Liver (tissue), 3 donors: ENCODE data around the gene XXYLT1.
A peak's percentile ranks its signal among the peaks of the same experiment; 100 is the strongest.

Experiments used
- EGR1 ChIP-seq, 2 donors: IDR thresholded peaks; 2 replicates each; pipeline ENCODE4 v1.6.1; 2016 to 2018; ENCODE audit warnings: antibody characterized with exemption in 2 of 2, low read depth in 2 of 2
- JUND ChIP-seq, 2 donors: IDR thresholded peaks; 2 replicates each; pipeline ENCODE4 v1.6.1; 2016; ENCODE audit warnings: antibody characterized with exemption in 2 of 2
- RAD21 ChIP-seq, 2 donors: IDR thresholded peaks; 2 replicates each; pipeline ENCODE4 v1.6.1; 2016; ENCODE audit warnings: antibody characterized with exemption in 2 of 2, mild to moderate bottlenecking in 2 of 2
- RXRA ChIP-seq, 2 donors: IDR thresholded peaks; 2 replicates each; pipeline ENCODE4 v1.6.1; 2017 to 2018; ENCODE audit warnings: antibody characterized with exemption in 2 of 2, mild to moderate bottlenecking in 1 of 2
- SP1 ChIP-seq: IDR thresholded peaks from 2 replicates; pipeline ENCODE4 v1.6.1; 2018; ENCODE audit warnings: antibody characterized with exemption, mild to moderate bottlenecking
- TAF1 ChIP-seq: conservative IDR thresholded peaks from 2 replicates; pipeline ENCODE4 v1.6.1; 2016; ENCODE audit warnings: antibody characterized with exemption, mild to moderate bottlenecking
- YY1 ChIP-seq: IDR thresholded peaks from 2 replicates; pipeline ENCODE4 v1.6.1; 2016; ENCODE audit warnings: antibody characterized with exemption, mild to moderate bottlenecking
- TF ChIP-seq, protein P1 (sequence below): IDR thresholded peaks from 2 replicates; pipeline ENCODE4 v1.6.1; 2016; ENCODE audit warnings: antibody characterized with exemption, mild to moderate bottlenecking
- TF ChIP-seq, protein P2 (sequence below): IDR thresholded peaks from 2 replicates; pipeline ENCODE4 v1.6.1; 2016; ENCODE audit warnings: antibody characterized with exemption
- TF ChIP-seq, protein P3 (sequence below): fragments of 150-350 bp; IDR thresholded peaks from 2 replicates; pipeline ENCODE4 v1.5.1; 2017; ENCODE audit warnings: improper control_type of control experiment, low read depth, low read length; ENCODE audit not compliant: missing input control
- TF ChIP-seq, protein P4 (sequence below): IDR thresholded peaks from 2 replicates; pipeline ENCODE4 v1.6.1; 2016; ENCODE audit warnings: antibody characterized with exemption
- TF ChIP-seq, protein P5 (sequence below): IDR thresholded peaks from 2 replicates; pipeline ENCODE4 v1.6.1; 2016; ENCODE audit warnings: antibody characterized with exemption
- donor health status: healthy.
- donor health status: healthy.

DNA sequence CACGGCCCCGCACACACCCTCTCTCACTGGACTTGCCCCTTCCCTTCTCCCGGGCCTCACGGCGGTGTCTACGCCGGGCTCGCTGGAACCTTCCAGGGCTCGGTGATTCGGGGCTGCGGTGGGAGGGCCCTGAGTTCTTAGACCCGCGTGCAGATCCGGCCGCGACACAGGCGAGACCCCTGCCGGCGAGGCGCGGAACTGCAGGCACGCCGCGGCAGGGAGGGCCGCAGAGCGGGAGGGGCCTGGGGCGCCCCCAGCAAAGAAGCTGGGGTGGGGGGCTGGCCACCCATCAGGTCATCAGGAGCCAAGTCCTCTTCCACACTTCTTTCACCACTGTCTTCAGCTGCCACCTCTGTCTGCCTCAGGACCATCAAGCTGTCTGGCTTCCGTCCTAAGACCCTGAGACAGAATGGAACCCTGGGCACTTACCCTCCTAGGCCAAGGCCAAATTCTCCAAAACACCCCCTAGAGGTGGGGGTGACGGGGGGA, 164.5 kb downstream of the XXYLT1 start:
- TF ChIP-seq RAD21 (IDR thresholded peaks at IDR 0.05): peak; percentile 90 to 97
- TF ChIP-seq RXRA (IDR thresholded peaks at IDR 0.05): no peak
- TF ChIP-seq, protein P1, sequence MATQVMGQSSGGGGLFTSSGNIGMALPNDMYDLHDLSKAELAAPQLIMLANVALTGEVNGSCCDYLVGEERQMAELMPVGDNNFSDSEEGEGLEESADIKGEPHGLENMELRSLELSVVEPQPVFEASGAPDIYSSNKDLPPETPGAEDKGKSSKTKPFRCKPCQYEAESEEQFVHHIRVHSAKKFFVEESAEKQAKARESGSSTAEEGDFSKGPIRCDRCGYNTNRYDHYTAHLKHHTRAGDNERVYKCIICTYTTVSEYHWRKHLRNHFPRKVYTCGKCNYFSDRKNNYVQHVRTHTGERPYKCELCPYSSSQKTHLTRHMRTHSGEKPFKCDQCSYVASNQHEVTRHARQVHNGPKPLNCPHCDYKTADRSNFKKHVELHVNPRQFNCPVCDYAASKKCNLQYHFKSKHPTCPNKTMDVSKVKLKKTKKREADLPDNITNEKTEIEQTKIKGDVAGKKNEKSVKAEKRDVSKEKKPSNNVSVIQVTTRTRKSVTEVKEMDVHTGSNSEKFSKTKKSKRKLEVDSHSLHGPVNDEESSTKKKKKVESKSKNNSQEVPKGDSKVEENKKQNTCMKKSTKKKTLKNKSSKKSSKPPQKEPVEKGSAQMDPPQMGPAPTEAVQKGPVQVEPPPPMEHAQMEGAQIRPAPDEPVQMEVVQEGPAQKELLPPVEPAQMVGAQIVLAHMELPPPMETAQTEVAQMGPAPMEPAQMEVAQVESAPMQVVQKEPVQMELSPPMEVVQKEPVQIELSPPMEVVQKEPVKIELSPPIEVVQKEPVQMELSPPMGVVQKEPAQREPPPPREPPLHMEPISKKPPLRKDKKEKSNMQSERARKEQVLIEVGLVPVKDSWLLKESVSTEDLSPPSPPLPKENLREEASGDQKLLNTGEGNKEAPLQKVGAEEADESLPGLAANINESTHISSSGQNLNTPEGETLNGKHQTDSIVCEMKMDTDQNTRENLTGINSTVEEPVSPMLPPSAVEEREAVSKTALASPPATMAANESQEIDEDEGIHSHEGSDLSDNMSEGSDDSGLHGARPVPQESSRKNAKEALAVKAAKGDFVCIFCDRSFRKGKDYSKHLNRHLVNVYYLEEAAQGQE: no peak
- TF ChIP-seq, protein P2, sequence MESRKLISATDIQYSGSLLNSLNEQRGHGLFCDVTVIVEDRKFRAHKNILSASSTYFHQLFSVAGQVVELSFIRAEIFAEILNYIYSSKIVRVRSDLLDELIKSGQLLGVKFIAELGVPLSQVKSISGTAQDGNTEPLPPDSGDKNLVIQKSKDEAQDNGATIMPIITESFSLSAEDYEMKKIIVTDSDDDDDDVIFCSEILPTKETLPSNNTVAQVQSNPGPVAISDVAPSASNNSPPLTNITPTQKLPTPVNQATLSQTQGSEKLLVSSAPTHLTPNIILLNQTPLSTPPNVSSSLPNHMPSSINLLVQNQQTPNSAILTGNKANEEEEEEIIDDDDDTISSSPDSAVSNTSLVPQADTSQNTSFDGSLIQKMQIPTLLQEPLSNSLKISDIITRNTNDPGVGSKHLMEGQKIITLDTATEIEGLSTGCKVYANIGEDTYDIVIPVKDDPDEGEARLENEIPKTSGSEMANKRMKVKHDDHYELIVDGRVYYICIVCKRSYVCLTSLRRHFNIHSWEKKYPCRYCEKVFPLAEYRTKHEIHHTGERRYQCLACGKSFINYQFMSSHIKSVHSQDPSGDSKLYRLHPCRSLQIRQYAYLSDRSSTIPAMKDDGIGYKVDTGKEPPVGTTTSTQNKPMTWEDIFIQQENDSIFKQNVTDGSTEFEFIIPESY: no peak
- TF ChIP-seq, protein P3, sequence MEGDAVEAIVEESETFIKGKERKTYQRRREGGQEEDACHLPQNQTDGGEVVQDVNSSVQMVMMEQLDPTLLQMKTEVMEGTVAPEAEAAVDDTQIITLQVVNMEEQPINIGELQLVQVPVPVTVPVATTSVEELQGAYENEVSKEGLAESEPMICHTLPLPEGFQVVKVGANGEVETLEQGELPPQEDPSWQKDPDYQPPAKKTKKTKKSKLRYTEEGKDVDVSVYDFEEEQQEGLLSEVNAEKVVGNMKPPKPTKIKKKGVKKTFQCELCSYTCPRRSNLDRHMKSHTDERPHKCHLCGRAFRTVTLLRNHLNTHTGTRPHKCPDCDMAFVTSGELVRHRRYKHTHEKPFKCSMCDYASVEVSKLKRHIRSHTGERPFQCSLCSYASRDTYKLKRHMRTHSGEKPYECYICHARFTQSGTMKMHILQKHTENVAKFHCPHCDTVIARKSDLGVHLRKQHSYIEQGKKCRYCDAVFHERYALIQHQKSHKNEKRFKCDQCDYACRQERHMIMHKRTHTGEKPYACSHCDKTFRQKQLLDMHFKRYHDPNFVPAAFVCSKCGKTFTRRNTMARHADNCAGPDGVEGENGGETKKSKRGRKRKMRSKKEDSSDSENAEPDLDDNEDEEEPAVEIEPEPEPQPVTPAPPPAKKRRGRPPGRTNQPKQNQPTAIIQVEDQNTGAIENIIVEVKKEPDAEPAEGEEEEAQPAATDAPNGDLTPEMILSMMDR: peak; percentile 89
- TF ChIP-seq EGR1 (IDR thresholded peaks at IDR 0.05; ENCODE audit: low read depth in 2 of 2): no peak
- TF ChIP-seq SP1: no peak
- TF ChIP-seq JUND (IDR thresholded peaks at IDR 0.05): no peak
- TF ChIP-seq TAF1: no peak
- TF ChIP-seq YY1: no peak
- TF ChIP-seq, protein P4, sequence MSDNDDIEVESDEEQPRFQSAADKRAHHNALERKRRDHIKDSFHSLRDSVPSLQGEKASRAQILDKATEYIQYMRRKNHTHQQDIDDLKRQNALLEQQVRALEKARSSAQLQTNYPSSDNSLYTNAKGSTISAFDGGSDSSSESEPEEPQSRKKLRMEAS: no peak
- TF ChIP-seq, protein P5, sequence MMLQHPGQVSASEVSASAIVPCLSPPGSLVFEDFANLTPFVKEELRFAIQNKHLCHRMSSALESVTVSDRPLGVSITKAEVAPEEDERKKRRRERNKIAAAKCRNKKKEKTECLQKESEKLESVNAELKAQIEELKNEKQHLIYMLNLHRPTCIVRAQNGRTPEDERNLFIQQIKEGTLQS: no peak
